Stimulated activated CD4-positive, alpha-beta T cell treated with anti-CD3 and anti-CD28 coated beads, Interleukin-2, amount 100 ng/mL, for 48 hours (primary cell): ENCODE results near the gene ASTN1.

Experiments
- DNase-seq, 2 donors: peaks; one replicate each; pipeline ENCODE4 v3.0.0-alpha.2; 2020

The ASTN1 gene

GRCh38 chr1:176816232-176816631 lies 348.3 kb downstream of the ASTN1 start:
- no peak for DNase-seq

DNA sequence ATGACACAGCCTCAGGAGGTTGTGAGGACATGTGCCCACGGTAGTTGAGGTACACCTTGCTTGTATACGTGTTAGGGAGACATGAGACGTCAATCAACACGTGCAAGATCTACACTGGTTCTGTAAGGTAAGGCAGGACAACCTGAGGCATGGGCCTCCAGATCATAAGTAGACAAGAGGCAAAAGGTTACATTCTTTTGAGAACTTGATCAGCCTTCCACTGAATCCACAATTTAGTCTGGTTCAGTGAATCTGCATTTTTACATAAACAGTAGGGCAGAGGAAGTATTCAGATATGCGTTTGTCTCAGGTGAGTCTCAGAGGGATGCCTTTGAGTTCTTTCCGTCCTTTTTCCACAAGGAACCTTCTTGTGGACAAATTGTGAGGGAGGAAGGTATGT lies 348.9 kb downstream of the ASTN1 start:
- DNase-seq = no peak

- DNase-seq = no peak
Measured at GRCh38 chr1:176811511-176812288, 352.8 kb downstream of the ASTN1 start.

DNA sequence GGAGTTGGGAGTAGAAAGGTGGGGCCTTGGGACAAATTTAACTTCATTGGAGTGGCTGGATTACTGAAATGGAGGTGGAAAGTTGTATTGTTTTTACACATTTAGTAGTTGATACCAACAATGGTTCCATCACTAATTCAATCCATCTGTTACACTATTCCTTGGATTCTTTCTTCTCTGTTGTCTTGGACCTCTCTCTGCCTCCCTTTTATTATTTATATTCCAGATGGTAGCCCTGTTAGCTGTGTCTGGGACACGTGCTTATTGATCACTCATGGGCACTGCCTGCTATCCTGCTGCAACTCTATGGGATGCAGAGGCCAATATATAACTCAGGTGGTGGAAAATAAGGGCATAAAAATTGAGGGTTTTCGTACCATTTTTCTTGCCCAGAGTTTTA lies 355.2 kb downstream of the ASTN1 start:
- no peak for DNase-seq
